Amygdala (tissue), 56 donors: ENCODE results near the gene FBLN2.
"Not testable (repeated sequence)": the region's sequence is repeated elsewhere in the genome, so short reads cannot be mapped to it uniquely, and the experiment has no call there.

Experiments
- DNase-seq, 56 donors: peaks; one replicate each; lab custom pipeline; 2025; lab: John Stamatoyannopoulos, UW

The FBLN2 gene

GRCh38 chr3:13513051-13513912 is 35.6 kb upstream of the FBLN2 start:
- DNase-seq = peak in 4 of 56 donors; percentile 9 to 28 (median 18)

- DNase-seq = no peak
Measured at GRCh38 chr3:13513913-13514517, 34.9 kb upstream of the FBLN2 start.

GRCh38 chr3:13514639-13515435 is 34.1 kb upstream of the FBLN2 start:
- DNase-seq = no peak

GRCh38 chr3:13515786-13516759 is 32.9 kb upstream of the FBLN2 start:
- no peak for DNase-seq

- DNase-seq = no peak
Measured at GRCh38 chr3:13516760-13517135, 32.2 kb upstream of the FBLN2 start.

- no peak for DNase-seq
Measured at GRCh38 chr3:13517253-13517977, 31.5 kb upstream of the FBLN2 start.

- peak in 50 of 56 donors; percentile 5 to 88 (median 62) for DNase-seq
Measured at GRCh38 chr3:13518516-13518953, 30.4 kb upstream of the FBLN2 start.

- no peak for DNase-seq
Measured at GRCh38 chr3:13519006-13519791, 29.7 kb upstream of the FBLN2 start.

- no peak for DNase-seq
Measured at GRCh38 chr3:13520326-13520880, 28.5 kb upstream of the FBLN2 start.

- DNase-seq = no peak
Measured at GRCh38 chr3:13521309-13521708, 27.6 kb upstream of the FBLN2 start.

- not testable (repeated sequence) for DNase-seq
Measured at GRCh38 chr3:13521749-13522148, 27.2 kb upstream of the FBLN2 start.

- DNase-seq = no peak
Measured at GRCh38 chr3:13522236-13522635, 26.7 kb upstream of the FBLN2 start.

GRCh38 chr3:13524979-13525669 is 23.8 kb upstream of the FBLN2 start:
- DNase-seq = no peak

GRCh38 chr3:13525827-13526625 is 22.9 kb upstream of the FBLN2 start:
- peak in 1 of 56 donors; percentile 52 for DNase-seq

- no peak for DNase-seq
Measured at GRCh38 chr3:13526626-13526949, 22.3 kb upstream of the FBLN2 start.

- DNase-seq = no peak
Measured at GRCh38 chr3:13528217-13528867, 20.6 kb upstream of the FBLN2 start.
